ENCODE results near the gene LCE1E.

LCE1E gene, protein sequence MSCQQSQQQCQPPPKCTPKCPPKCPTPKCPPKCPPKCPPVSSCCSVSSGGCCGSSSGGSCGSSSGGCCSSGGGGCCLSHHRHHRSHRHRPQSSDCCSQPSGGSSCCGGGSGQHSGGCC

DNA sequence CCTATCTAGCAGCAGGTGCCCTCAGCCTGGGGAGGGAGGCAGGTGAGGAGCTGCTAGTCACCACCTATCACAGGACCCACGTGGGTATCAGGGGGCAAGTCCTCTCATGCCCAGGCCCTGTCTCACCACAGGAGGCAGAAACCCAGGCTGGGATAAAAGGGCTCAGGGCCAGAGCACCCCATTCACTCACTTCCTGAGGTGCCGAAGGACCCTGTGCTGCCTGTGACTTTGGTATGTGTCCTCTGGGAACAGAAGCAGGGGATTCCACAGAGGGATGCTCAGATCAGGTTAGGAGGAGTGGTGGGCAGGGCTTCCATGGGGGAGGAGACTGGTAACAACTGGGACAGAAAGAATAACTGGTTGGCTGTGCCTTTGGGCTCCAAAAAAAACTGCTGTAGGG, at the start of gene LCE1E:
Gene LCE1E (plus strand): TSS at position 181 of the 400 bp plus-strand sequence. CDS start 1,043 bp downstream, outside the sequence.
- no peak for DNase-seq (ENCODE audit: low spot score)

DNA sequence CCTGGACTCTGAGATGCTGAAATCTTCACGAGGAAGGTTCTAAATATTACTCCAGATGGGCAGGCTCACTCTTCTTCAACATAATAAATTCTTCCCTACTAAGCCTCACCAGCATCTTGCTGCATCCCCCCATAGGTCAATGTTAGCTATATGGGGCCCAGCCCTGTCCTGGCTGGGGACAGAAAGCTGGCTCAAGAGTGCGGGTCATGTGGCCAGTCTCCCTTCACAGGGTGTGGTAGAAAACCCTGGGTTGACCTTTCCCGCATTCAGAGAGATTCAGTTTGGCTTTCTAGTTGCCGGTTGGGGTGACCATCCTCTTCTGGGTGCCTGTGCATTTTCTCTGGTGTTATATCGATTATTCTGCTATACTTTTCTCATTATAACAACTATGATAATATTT, 48.1 kb upstream of the LCE1E start:
- no peak for DNase-seq (ENCODE audit: low spot score)

DNA sequence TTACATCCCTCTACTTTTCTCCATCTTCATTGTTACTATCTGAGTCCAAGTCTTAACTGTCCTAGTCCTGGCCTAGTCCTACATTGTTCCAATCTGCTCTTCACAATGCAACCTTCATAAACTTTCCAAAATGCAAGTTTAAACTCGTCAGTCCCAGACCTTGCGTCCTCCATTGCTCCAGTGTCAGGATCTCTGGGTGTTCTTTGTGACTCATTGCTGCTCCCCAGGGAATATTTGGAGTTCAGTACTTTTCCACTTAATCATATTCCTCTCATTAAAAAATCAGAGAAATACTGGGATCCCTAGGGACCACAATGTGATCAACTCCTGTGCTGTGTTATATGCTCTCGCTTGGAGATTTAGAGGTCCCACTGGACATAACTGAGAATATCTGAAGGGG, 46.2 kb upstream of the LCE1E start:
- peak; percentile 45 for DNase-seq (ENCODE audit: low spot score)

DNA sequence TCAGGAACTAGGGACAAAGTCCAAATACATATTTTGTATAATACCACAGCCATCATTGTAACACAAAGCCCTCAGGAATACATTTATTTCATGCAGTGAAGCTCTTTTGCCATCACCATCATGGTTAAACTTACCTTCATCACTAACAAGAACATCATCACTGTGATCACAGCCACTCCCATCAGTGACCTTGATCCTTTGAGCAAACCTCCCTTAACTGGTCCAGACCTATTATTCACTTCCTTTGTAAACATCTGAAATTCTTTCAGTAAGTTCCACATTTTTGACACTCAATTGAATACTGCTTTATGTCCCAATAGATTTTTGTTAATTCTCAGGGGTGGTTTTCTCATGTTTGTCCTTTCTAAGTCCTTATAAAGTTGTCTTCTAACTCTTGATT, 44.4 kb upstream of the LCE1E start:
- DNase-seq (ENCODE audit: low spot score), result no peak

DNA sequence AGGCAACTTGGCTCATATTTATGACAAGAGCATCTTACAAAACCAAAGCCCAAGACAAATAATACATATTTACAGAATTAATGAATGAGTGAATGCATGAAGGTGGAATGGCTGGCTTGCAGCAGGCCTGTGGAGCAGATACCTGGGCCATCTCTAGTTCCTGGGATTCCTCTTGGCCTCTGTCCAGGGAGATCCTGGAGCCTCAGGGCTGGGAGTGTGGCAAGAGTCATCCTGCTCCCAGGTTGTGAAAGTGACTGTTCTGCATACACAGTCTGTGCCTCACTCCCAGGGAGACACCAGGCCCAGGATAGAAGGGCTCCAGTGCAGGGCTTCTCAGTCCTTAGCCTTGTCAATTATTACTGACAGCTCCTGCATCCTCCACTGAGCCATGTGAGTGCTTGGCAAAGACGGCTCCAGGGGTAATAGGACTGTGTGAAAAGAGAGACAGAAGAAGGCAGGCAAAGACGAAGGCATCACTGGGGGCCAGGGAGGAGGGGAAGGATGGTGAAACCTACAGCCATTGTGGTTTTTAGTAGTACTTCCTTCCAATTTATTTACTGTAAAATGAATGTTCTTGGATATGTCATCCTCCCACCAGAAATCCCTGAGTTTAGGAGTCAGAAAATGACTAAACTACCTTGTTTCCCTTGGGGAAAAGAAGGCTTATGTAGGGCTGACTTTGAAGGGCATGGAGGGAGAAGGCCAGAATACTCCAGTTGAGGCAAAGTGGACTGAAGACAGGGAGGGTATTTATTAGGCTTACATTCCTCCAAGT, 42.5 kb upstream of the LCE1E start:
- no peak for DNase-seq (ENCODE audit: low spot score)

DNA sequence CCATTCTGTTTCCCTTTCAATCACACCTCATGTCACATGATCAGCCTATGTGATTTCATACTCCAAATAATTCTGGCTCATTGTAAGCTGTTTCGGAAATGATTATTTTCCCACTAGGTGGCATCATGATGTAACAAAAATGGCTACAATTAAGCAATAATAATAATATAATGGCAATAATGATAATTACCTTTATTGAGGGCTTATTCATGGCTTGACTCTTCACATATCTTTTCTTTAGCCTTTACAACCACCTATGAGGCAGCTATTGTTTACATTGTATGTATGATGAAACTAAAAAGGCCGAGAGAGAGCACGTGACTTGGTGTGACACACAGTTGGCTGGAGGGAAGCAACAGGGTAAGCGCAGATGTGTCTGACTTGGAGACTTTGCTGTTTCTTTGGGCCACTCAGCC, 40.8 kb upstream of the LCE1E start:
- DNase-seq (ENCODE audit: low spot score), result no peak

DNA sequence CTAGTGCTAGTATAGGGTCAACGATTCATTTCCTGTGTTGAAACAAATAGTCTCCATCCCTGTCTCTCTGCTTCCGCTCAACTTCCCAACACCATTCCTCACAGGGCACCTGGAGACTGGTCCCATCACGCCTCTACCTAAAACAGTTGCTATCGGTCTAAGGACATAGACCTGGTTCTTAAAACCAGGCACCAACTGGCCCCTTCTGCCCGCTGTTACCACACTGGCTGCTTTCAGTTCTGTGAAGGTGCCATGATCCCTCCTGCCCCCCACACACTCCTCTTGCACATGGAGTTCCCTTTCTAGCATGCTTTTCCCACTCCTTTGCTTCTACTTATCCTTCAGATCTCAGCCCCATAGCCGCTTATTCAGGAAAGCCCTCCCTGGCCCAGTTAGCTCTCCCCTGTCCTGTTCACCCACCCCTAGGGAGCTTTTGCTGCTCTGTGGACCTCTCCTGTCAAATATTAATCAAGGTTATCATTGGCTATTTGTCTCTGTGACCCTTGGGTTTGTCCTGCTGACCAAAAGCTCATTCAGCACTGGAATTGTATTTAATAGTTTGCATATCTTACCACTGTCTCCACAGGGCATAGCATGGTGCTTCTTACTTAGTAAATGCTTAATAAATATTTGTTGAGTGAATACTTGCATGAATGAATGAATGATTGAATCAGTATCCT, 40.2 kb upstream of the LCE1E start:
- DNase-seq (ENCODE audit: low spot score), result no peak

DNA sequence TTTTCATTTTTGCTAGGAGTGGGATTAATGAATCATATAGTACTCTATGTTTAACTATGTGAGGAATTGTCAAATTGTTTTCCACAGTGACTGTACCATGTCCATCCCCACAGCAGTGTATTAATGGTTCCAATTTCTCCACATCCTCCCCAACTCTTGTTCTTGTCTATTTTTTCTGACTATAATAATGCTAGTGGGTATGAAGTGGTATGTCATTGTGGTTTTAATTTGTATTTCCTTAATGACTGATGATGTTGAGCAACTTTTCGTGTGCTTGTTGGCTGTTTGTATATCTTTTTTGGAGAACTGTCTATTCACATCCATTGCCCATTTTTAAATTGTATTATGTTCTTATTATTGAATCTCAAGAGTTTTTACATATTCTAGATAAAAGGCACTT, 38.2 kb upstream of the LCE1E start:
- no peak for DNase-seq (ENCODE audit: low spot score)

DNA sequence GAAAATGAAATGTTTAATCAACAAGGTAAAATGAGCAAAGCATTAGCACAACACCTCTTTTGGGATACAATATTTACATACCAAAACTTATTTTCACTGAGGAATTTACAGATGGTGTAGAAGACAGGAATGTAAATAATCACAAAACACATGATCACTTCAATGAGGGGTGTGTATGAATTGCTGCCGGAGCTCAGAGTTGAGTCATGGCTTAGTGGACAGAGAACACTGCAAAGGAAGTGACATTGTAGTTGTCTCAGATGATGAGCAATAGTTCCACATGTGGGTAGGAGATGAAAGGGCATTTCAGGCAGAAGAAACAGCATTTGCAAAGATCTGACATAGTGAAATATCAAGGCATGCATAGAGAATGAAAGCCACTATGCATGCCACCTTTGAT, 33.8 kb upstream of the LCE1E start:
- DNase-seq (ENCODE audit: low spot score), result peak; percentile 53

DNA sequence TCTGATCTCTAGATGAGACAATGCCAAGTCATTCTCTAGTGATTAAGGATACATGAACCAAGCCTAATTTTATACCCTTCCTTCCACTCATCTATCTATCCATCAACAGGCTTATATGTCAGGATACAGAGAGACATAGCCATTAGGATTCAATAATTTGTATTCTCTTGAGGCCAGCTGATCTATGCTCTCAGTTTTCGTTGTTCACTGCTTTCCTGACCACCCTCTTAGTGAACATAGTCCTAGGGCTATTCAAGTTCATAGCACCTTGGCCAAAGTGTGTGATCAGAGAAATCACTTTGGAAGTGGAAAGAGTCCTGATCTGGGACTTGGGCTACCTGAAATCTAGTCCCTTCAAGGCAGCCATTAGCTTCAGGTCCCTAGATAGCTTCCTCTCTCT, 32.5 kb upstream of the LCE1E start:
- DNase-seq (ENCODE audit: low spot score), result no peak

DNA sequence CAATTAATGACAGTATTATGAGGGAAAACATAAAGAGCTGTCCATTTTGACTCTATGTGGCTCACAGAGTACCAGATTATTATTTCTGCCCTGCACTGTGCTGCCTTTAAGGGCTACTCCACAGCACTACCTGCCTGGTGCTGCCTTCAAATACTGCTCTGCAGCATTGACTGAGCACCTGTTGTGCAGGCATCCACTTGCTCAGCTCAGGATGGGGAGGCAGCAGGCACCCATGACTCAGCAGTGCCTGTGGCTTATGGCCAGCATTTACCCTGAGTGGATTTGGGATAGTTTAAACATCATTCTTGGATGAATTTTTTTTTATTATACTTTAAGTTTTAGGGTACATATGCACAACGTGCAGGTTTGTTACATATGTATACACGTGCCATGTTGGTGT, 29.2 kb upstream of the LCE1E start:
- DNase-seq (ENCODE audit: low spot score), result no peak

DNA sequence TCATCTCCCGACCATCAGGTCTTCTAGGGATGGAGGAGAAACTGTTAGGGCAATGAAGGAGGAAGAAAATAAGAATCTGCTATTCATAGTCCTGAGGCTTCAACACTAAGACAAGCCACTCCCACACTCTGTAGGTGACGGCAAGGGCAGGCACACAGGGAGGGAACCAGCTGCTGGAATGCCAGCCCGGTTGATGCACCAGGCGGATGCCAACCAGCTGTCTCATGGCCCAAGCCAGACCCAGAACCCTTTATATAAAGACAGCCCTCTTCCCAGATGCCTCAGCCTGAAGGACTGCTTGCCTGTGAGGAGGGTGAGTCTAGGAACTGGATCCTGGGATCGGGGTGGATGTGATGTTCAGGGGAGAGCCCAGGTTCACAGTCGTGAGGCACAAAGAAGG, 28.3 kb upstream of the LCE1E start, which contains the start of gene KPRP:
Gene KPRP (plus strand): TSS at position 279 of the 400 bp plus-strand sequence. CDS start 1,564 bp downstream, outside the sequence.
- DNase-seq (ENCODE audit: low spot score), result no peak

DNA sequence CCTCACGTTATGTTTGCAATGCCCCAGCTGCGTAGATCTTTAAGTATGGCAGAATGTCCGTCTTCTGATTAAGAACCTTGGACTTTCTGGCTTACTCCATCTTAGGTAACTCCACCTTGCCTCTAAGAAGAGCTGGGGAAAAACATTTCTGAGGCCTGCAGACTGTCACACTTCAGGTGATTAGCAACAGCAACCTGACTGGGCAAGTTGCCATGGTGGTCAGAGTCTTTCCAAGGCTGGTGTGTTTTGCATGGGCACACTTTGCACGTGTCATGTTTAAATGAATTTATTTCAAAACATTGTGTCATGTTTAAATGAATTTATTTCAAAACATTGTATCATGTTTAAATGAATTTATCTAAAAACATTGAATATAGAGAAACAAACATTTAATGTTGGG, 27.4 kb upstream of the LCE1E start:
- DNase-seq (ENCODE audit: low spot score), result no peak

DNA sequence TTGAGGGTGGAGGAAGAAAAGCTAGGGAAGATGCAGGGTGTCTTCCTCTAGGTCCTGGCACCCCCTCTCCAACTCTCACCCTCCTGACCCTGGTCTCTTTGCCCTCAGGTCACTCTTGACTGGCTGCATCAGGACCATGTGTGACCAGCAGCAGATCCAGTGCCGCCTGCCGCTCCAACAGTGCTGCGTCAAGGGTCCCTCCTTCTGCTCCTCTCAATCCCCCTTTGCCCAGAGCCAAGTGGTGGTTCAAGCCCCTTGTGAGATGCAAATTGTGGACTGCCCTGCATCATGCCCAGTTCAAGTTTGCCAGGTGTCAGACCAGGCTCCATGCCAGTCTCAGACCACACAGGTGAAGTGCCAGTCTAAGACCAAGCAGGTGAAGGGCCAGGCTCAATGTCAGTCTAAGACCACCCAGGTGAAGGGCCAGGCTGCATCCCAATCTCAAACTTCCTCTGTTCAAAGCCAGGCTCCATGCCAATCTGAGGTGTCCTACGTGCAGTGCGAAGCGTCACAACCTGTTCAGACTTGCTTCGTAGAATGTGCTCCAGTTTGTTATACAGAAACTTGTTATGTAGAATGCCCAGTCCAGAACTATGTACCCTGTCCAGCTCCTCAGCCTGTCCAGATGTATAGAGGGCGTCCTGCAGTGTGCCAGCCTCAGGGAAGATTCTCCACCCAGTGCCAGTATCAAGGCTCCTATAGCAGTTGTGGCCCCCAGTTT, 26.4 kb upstream of the LCE1E start:
- DNase-seq (ENCODE audit: low spot score), result no peak

DNA sequence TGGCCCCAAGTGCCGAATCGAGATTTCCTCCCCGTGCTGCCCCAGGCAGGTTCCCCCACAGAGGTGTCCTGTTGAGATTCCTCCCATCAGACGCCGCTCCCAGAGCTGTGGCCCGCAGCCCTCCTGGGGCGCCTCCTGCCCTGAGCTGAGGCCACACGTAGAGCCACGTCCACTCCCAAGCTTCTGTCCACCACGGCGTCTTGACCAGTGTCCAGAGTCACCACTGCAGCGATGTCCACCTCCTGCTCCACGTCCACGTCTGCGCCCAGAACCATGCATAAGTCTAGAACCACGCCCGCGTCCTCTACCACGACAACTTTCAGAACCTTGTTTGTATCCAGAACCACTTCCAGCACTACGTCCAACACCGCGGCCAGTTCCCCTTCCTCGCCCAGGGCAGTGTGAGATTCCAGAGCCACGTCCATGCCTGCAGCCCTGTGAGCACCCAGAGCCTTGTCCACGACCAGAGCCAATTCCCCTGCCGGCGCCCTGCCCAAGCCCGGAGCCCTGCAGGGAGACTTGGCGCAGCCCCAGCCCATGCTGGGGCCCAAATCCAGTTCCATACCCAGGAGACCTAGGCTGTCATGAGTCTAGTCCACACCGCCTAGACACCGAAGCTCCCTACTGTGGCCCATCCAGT, 25.4 kb upstream of the LCE1E start:
- no peak for DNase-seq (ENCODE audit: low spot score)

DNA sequence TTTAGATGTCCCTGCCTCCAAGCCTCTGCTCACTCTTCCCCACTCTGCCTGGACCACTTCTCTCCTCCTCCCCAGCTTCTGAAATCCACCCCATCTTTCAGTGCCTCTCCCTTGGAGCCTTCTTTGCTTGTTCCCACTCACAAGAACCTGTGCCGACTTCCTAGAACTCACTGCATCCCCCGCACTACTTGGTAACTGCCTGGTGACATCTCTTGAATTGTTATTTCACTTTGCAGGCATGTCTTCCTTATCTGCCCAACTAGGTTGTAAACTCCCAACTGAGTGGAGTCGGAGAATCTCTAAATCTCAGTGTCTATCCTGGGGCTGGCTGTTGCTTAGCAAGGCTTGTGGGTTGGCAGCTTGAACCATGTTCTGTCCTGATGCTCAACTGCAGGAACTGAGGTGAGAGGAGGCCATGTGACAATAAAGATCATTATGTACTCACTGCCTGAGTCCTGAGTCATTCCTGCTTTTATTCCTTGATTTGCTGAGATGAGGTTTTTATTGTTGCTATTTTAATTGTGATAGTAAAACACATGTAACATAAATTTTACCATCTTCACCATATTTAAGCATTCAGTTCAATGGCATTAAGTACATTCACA, 24.3 kb upstream of the LCE1E start:
- no peak for DNase-seq (ENCODE audit: low spot score)

DNA sequence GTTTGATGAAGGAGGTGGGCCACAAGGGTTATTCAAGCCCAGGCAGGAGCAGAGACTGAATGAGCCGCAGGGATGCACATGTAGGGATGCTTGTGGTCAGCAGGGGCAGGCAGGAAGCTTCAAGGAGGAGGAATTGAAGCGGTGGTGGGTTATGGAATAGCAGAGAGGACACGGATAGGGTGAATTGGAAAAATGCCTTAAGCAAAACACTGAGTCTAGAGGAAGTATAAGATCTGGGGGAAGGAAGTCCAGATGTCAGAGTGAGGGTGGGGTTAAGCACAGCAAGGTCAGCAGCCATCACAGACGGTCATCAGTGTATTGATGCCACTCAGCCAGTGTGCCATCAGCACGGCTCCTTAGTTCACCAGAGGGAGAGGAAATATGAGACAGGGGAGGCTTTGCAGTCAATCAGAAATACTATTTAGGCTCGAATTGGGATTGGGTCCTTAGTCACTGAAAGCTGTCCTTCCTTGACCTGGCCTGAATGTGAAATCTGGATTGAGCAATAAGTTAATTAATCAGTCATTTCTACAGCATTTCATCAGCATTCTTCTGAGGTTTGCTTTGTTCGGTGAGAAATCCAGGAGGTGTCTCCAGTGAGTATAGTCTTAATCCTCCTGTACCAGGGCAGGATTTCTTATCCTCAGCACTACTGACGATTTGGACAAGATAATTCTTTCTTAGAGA, 17.1 kb upstream of the LCE1E start:
- no peak for DNase-seq (ENCODE audit: low spot score)

DNA sequence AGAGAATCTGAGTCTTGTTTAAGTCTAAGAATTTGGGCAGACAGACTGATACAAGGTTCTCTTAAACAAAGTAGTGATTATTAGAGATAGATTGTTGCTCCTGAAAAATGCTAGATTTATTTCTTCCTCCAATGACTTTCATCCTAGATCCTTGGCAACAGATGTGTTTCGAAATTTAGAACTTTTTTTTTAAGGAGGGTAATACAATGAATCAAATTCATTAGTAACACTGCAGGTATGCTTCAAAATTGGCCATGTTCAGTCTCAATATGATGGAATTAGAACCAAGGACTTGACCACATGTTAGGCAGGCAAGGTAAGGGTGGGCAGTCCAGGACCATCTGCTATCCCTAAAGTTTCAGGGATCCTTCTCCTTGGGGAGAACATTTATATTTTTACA, 15.6 kb upstream of the LCE1E start:
- DNase-seq (ENCODE audit: low spot score), result no peak

DNA sequence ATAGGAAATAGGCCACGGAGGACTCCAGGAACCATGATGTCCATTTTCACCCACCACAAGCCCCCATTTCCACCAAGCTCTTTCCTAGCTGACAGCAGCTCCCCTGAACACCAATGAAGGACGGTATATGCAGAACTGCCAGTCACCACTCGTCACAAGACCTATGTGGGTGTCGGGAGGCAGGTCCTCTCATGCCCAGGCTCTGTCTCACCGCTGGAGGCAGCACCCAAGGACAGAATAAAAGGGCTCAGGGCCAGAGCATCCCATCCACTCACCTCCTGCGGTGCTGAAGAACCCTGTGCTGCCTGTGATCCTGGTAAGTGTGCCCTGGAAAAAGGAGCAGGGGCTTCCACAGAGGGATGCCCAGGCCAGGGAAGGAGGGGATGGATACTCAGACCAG, 11.2 kb upstream of the LCE1E start, which contains the start of gene LCE1F:
Gene LCE1F (plus strand): TSS at position 266 of the 400 bp plus-strand sequence. CDS start 1,232 bp downstream, outside the sequence.
- DNase-seq (ENCODE audit: low spot score), result no peak

DNA sequence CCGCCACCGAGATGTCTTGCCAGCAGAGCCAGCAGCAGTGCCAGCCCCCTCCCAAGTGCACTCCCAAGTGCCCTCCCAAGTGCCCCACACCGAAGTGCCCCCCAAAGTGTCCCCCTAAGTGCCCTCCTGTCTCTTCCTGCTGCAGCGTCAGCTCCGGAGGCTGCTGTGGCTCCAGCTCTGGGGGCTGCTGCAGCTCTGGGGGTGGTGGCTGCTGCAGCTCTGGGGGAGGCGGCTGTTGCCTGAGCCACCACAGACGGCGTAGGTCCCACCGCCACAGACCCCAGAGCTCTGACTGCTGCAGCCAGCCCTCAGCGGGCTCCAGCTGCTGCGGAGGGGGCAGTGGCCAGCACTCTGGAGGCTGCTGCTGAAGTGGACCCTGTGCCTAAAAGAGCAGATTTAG, 9.7 kb upstream of the LCE1E start:
- DNase-seq (ENCODE audit: low spot score), result no peak
